K562 (cell line): ENCODE results near the gene EDDM13.

Experiments used
- EHMT2 ChIP-seq: fragments of 450-650 bp; IDR thresholded peaks from 2 replicates; pipeline ENCODE4 v1.6.1; 2018; ENCODE audit warnings: antibody characterized with exemption
- L3MBTL2 ChIP-seq: fragments of 450-650 bp; IDR thresholded peaks from 2 replicates; pipeline ENCODE4 v1.6.1; 2016; ENCODE audit warnings: mild to moderate bottlenecking, moderate library complexity
- MEF2A ChIP-seq: IDR thresholded peaks from 2 replicates; pipeline ENCODE4 v1.6.1; 2011; ENCODE audit warnings: low read depth, mild to moderate bottlenecking, low read length, moderate library complexity; ENCODE audit not compliant: control insufficient read depth
- SMAD1 ChIP-seq: fragments of 150-350 bp; IDR thresholded peaks from 2 replicates; pipeline ENCODE4 v1.6.1; 2014; ENCODE audit warnings: low read length, low read depth; ENCODE audit not compliant: partially characterized antibody
- TRIM28 ChIP-seq: fragments of 450-650 bp; IDR thresholded peaks from 2 replicates; pipeline ENCODE4 v1.6.1; 2017
- USF1 ChIP-seq: sonication (generic); formaldehyde crosslinking; IDR thresholded peaks from 2 replicates; pipeline ENCODE4 v1.9.0; 2022; ENCODE audit warnings: mild to moderate bottlenecking, missing genetic modification reagents
- ZNF3 ChIP-seq: fragments of 250-450 bp; sonication (Bioruptor Pico); IDR thresholded peaks from 2 replicates; pipeline ENCODE4 v1.5.0; 2021; ENCODE audit warnings: mild to moderate bottlenecking, moderate library complexity
- TF ChIP-seq, protein P1 (sequence below): sonication (generic); formaldehyde crosslinking; IDR thresholded peaks from 2 replicates; pipeline ENCODE4 v1.8.0; 2022; ENCODE audit warnings: mild to moderate bottlenecking, missing genetic modification reagents

DNA sequence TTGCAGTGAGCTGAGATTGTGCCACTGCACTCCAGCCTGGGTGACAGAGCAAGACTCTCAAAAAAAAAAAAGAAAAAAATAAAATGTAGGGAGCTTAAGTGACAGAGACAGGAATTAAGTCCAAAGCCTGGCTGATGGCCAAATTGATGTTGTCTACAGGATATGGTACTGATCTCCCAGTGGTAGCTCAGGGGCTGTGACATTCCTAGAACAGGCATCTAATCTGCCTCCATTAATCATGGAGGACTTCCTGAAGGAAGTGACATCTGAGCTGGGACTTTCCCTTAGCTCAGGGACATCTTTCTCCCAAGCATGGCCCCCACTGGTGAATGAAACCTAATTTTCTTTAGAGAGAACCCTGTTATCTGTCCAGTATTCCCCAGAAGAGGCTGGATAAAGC is 11.4 kb upstream of the EDDM13 start:
- no peak for TF ChIP-seq SMAD1
- no peak for TF ChIP-seq MEF2A
- no peak for TF ChIP-seq L3MBTL2
- no peak for TF ChIP-seq ZNF3 (CRISPR knock-in tag)
- TF ChIP-seq TRIM28 = no peak
- no peak for TF ChIP-seq USF1 (CRISPR knock-in tag)
- TF ChIP-seq EHMT2 = no peak
- TF ChIP-seq, protein P1, sequence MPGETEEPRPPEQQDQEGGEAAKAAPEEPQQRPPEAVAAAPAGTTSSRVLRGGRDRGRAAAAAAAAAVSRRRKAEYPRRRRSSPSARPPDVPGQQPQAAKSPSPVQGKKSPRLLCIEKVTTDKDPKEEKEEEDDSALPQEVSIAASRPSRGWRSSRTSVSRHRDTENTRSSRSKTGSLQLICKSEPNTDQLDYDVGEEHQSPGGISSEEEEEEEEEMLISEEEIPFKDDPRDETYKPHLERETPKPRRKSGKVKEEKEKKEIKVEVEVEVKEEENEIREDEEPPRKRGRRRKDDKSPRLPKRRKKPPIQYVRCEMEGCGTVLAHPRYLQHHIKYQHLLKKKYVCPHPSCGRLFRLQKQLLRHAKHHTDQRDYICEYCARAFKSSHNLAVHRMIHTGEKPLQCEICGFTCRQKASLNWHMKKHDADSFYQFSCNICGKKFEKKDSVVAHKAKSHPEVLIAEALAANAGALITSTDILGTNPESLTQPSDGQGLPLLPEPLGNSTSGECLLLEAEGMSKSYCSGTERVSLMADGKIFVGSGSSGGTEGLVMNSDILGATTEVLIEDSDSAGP (CRISPR knock-in tag) = no peak
